Epithelial cell of prostate (primary cell): ENCODE results near the gene OR5D14.

Experiments used
- DNase-seq: peaks from one replicate; pipeline ENCODE4 v3.0.0-alpha.2; 2011; ENCODE audit warnings: low read depth, low spot score
- H3K27ac ChIP-seq: fragments of 450-650 bp; 2 replicates; pipeline ENCODE4 v1.5.1; 2017; ENCODE audit warnings: mild to moderate bottlenecking

The OR5D14 gene

DNA sequence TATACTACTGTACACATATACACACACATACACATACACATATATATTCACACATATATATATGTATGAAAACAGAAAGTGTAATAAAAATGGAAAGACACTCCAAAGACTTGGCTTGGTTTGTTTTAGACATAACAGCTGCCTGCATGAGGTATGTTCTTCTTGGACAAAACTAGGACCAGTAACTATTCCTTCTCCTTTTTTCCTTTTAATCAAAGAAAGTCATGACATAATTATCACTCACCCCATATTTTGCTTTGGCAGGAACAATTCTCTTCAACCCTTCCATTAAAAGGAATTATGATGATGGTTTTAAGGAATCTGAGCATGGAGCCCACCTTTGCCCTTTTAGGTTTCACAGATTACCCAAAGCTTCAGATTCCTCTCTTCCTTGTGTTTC, at the start of gene OR5D14:
Gene OR5D14 (plus strand): TSS at position 301 of the 400 bp plus-strand sequence. CDS start 0 bp downstream, at position 301.
- no peak for DNase-seq
- H3K27ac ChIP-seq: no peak within 1 kb of the TSS

GRCh38 chr11:55773138-55773537, 22.2 kb upstream of the OR5D14 start, which contains the start of gene OR5D13:
Gene OR5D13 (plus strand): TSS chr11:55773438. CDS start chr11:55773438, 0 bp downstream.
- DNase-seq: no peak
- H3K27ac ChIP-seq: no peak within 1 kb of the TSS

DNA sequence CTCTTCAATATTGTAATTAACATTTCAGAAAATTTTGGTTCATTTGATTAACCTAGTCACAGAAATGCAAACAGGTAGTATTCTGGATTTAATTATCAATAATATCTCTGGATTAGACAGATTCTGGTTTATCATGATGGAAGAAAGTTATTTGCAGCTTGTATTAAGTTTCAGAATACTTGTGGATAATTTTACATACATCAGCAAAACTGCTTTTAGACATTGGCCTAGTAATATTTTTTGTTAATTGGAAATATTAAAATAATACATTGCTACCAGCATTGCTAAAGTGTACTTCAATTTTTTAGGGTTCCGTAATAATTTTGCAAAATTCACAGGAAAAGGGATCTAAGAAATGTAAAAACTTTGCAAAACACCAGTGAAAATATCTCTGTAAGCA, 3.8 kb upstream of the OR5D14 start:
- DNase-seq: no peak
- no peak overlapping the region for H3K27ac ChIP-seq

DNA sequence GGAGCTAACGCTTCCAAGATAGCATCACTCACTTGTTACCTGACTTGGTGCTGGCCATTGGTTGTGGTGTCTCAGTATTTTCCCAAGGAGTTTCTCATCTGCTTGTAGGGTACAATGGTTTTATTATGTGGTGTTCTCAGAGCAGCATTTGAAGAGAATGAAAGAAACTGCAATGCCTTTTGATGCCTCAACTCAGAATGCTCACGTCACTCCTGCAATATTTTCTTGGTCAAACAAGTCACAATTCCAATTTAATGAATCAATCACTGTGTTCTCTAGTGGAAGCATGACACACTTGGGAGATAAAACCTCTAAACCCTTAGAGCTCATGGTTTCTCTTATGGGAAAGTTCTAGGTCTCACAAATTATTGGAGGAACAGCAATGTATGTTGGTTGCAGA, 2.0 kb upstream of the OR5D14 start:
- no peak for DNase-seq
- H3K27ac ChIP-seq: no peak overlapping the region

- H3K27ac ChIP-seq: no peak overlapping the region
- DNase-seq: no peak
Observed at GRCh38 chr11:55806248-55806647, 10.9 kb downstream of the OR5D14 start.

GRCh38 chr11:55811067-55811466, 15.7 kb downstream of the OR5D14 start, which contains the start of gene OR5L1:
Gene OR5L1 (plus strand): TSS chr11:55811367. CDS start chr11:55811467, 100 bp downstream.
- no peak for DNase-seq
- H3K27ac ChIP-seq: no peak within 1 kb of the TSS

- DNase-seq: no peak
- no peak within 1 kb of the TSS for H3K27ac ChIP-seq
Observed at GRCh38 chr11:55819330-55819729, 24.0 kb downstream of the OR5D14 start, which contains the start of gene OR5D18. Gene OR5D18 (plus strand): TSS chr11:55819630. CDS start chr11:55819630, 0 bp downstream.

DNA sequence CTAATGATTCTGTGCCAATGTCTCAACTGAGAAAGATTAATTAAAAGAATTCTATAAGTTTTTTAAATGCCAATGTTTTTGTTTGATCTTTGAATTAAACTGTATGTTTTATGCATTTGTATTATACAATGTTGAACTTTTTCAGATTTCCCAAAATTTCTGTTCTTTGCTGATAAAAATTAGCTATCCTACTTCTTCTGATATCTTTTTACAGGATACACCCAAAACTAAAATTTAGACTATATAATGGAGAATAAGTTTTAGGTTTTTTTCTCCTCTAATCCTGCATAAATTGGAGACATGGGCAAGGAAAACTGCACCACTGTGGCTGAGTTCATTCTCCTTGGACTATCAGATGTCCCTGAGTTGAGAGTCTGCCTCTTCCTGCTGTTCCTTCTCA, 31.6 kb downstream of the OR5D14 start, which contains the start of gene OR5L2:
Gene OR5L2 (plus strand): TSS at position 301 of the 400 bp plus-strand sequence. CDS start 0 bp downstream, at position 301.
- no peak within 1 kb of the TSS for H3K27ac ChIP-seq
- no peak for DNase-seq

DNA sequence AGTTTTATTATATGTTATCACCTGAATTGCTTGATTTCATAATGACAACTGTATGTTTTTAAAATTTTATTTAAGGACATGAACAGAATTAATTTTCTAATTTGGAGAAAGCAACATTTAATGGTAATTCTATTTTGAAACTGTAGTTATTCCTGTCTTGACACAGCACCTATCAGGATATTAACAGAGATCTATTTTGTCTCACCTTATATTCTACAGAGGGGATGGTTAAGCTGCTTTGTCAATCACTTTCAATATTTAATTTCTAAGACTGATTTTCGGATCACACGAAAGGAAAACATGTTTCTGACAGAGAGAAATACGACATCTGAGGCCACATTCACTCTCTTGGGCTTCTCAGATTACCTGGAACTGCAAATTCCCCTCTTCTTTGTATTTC, 43.1 kb downstream of the OR5D14 start, which contains the start of gene OR5D16:
Gene OR5D16 (plus strand): TSS at position 301 of the 400 bp plus-strand sequence. CDS start 0 bp downstream, at position 301.
- H3K27ac ChIP-seq: no peak within 1 kb of the TSS
- DNase-seq: no peak
